Stromal cell of bone marrow (primary cell): ENCODE data around the gene CKMT1A.

ENCODE experiments used
- DNase-seq: peaks from one replicate; pipeline ENCODE4 v3.0.0-alpha.2; 2012; ENCODE audit warnings: low read depth

Gene CKMT1A

DNA sequence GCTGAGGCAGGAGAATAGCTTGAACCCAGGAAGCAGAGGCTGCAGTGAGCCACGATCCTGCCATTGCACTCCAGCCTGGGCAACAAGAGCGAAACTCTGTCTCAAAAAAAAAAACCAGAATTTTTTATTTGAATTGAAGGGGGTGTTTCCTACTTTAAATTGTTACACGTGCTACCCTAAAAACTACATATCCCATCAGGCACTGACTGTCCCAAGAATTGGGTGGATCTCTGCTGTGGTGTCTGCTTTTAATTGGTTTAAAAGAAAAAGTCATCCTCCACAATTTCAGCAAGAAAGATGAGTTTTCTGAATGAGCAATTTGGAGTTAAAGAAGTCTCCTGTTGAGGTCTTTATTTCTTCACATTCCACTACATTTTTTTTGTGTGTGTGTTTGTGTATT is 54.7 kb downstream of the CKMT1A start:
- no peak for DNase-seq
